RWPE2 (cell line): ENCODE measurements around the gene PEPD.

Experiments used
- ATAC-seq: fragments of 200-7000 bp; cut with Tn5 transposase; 3 replicates; pipeline ENCODE4 v1.9.1; 2021; ENCODE audit warnings: low read depth
- DNase-seq: peaks from one replicate; pipeline ENCODE4 v3.0.0-alpha.2; 2020; ENCODE audit warnings: low spot score
- H3K27ac ChIP-seq: fragments of 450-650 bp; 2 replicates; pipeline ENCODE4 v1.5.1; 2017; ENCODE audit warnings: mild to moderate bottlenecking; ENCODE audit not compliant: poor library complexity, severe bottlenecking
- H3K27me3 ChIP-seq: fragments of 250-450 bp; sonication (Bioruptor Pico); 2 replicates; pipeline ENCODE4 v1.5.1; 2021; ENCODE audit warnings: mild to moderate bottlenecking, moderate library complexity; ENCODE audit not compliant: insufficient read depth, poor library complexity, severe bottlenecking
- H3K36me3 ChIP-seq: fragments of 250-450 bp; sonication (Bioruptor Pico); 2 replicates; pipeline ENCODE4 v1.5.1; 2020; ENCODE audit warnings: low read depth, mild to moderate bottlenecking, moderate library complexity
- H3K4me1 ChIP-seq: fragments of 250-450 bp; sonication (Bioruptor Pico); 2 replicates; pipeline ENCODE4 v1.5.1; 2021; ENCODE audit warnings: mild to moderate bottlenecking, moderate library complexity; ENCODE audit not compliant: insufficient read depth, poor library complexity, severe bottlenecking
- H3K4me3 ChIP-seq: fragments of 250-450 bp; sonication (Bioruptor Pico); 2 replicates; pipeline ENCODE4 v1.5.1; 2021; ENCODE audit warnings: mild to moderate bottlenecking, moderate library complexity; ENCODE audit not compliant: severe bottlenecking
- H3K9me3 ChIP-seq: fragments of 250-450 bp; sonication (Bioruptor Pico); 2 replicates; pipeline ENCODE4 v1.5.1; 2021; ENCODE audit warnings: mild to moderate bottlenecking, moderate library complexity; ENCODE audit not compliant: severe bottlenecking
- CTCF ChIP-seq: fragments of 450-650 bp; IDR thresholded peaks from one replicate; pipeline ENCODE4 v1.5.1; 2017; ENCODE audit warnings: mild to moderate bottlenecking, moderate library complexity; ENCODE audit not compliant: poor library complexity, severe bottlenecking

Gene PEPD

GRCh38 chr19:33442706-33443105 lies 78.9 kb downstream of the PEPD start:
- no peak for ATAC-seq
- DNase-seq, result peak; percentile 15
- TF ChIP-seq CTCF, result no peak

GRCh38 chr19:33441828-33442227 lies 79.8 kb downstream of the PEPD start:
- Histone ChIP-seq H3K4me3 (no peak overlapping the region), H3K27ac (no peak overlapping the region), H3K27me3 (no peaks in the 10 kb centered on the region), H3K4me1 (no peaks in the 10 kb centered on the region), H3K36me3 (no peaks in the 10 kb centered on the region), H3K9me3 (no peaks in the 10 kb centered on the region)
- ATAC-seq (no peak), DNase-seq (no peak)
- TF ChIP-seq CTCF, result no peak

More at GRCh38 chr19:33442706-33443105, 78.9 kb downstream of the PEPD start:
- Histone ChIP-seq H3K27ac (no peak overlapping the region), H3K4me3 (no peak overlapping the region), H3K4me1 (no peaks in the 10 kb centered on the region), H3K27me3 (no peaks in the 10 kb centered on the region), H3K9me3 (no peaks in the 10 kb centered on the region), H3K36me3 (no peaks in the 10 kb centered on the region)

GRCh38 chr19:33441277-33441699 lies 80.3 kb downstream of the PEPD start:
- no peaks in the 10 kb centered on the region for H3K36me3 ChIP-seq
- no peak overlapping the region for H3K4me3 ChIP-seq
- DNase-seq (peak; percentile 51), ATAC-seq (no peak)
- H3K4me1 ChIP-seq, result no peaks in the 10 kb centered on the region
- TF ChIP-seq CTCF, result no peak
- no peaks in the 10 kb centered on the region for H3K9me3 ChIP-seq
- H3K27me3 ChIP-seq, result no peaks in the 10 kb centered on the region
- no peak overlapping the region for H3K27ac ChIP-seq

GRCh38 chr19:33440682-33441081 lies 80.9 kb downstream of the PEPD start:
- TF ChIP-seq CTCF, result no peak
- no peaks in the 10 kb centered on the region for H3K36me3 ChIP-seq
- no peaks in the 10 kb centered on the region for H3K4me1 ChIP-seq
- no peak overlapping the region for H3K4me3 ChIP-seq
- H3K27ac ChIP-seq, result no peak overlapping the region
- DNase-seq, result peak; percentile 47
- H3K27me3 ChIP-seq, result no peaks in the 10 kb centered on the region
- no peaks in the 10 kb centered on the region for H3K9me3 ChIP-seq
- ATAC-seq, result no peak

GRCh38 chr19:33440241-33440640 lies 81.3 kb downstream of the PEPD start:
- no peak for TF ChIP-seq CTCF
- no peak overlapping the region for H3K4me3 ChIP-seq
- ATAC-seq (no peak), DNase-seq (peak; percentile 31)
- no peaks in the 10 kb centered on the region for H3K36me3 ChIP-seq
- H3K27me3 ChIP-seq, result no peaks in the 10 kb centered on the region
- no peaks in the 10 kb centered on the region for H3K9me3 ChIP-seq
- H3K4me1 ChIP-seq, result no peaks in the 10 kb centered on the region
- H3K27ac ChIP-seq, result no peak overlapping the region
